ENCODE data around the gene MYL12A.
"Not testable (repeated sequence)": the region's sequence is repeated elsewhere in the genome, so short reads cannot be mapped to it uniquely, and the experiment has no call there.

The MYL12A gene

DNA sequence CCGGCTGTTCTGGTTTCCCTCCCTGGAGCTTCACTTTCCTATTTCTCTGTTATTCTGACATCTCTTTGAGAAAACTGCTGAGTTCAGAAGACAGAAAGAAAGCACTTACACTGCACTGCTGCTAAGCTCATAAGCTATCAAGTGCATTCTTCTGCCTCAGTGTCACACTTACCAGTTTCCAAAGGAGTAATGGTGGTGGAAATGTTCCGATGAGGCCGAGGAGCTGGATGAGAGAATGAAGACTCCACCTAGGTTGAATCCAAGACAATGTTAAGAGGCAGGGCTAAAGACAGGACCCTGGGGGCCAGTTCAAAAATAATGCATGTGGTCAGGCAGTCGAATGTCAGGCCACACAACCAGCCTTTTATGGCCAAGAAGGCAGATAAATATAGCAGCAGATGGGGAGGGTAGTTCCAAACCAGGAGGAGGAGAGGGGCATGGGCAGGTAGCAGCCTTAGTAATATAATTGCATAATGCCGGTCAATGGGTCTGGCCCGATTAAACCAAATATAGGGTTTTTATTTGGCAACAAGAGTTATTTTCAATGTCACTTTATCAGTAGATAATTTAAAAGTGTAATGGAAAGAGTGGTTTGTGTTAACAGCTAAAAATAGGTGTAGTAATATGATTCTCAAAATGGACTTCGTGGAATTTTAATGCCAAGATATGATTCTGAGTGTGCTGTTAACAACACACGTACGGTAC lies 27.8 kb upstream of the MYL12A start, which contains the start of gene MYOM1:
TSS of gene MYOM1 (minus strand) at position 338 of the 705 bp plus-strand sequence. CDS start 4,745 bp downstream, outside the sequence.
- TF ChIP-seq, protein P1, sequence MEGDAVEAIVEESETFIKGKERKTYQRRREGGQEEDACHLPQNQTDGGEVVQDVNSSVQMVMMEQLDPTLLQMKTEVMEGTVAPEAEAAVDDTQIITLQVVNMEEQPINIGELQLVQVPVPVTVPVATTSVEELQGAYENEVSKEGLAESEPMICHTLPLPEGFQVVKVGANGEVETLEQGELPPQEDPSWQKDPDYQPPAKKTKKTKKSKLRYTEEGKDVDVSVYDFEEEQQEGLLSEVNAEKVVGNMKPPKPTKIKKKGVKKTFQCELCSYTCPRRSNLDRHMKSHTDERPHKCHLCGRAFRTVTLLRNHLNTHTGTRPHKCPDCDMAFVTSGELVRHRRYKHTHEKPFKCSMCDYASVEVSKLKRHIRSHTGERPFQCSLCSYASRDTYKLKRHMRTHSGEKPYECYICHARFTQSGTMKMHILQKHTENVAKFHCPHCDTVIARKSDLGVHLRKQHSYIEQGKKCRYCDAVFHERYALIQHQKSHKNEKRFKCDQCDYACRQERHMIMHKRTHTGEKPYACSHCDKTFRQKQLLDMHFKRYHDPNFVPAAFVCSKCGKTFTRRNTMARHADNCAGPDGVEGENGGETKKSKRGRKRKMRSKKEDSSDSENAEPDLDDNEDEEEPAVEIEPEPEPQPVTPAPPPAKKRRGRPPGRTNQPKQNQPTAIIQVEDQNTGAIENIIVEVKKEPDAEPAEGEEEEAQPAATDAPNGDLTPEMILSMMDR (IDR thresholded peaks at IDR 0.05; ENCODE audit: low read depth, low read length): no peak
- no peak for DNase-seq (ENCODE audit: extremely low read depth, low read depth)

DNA sequence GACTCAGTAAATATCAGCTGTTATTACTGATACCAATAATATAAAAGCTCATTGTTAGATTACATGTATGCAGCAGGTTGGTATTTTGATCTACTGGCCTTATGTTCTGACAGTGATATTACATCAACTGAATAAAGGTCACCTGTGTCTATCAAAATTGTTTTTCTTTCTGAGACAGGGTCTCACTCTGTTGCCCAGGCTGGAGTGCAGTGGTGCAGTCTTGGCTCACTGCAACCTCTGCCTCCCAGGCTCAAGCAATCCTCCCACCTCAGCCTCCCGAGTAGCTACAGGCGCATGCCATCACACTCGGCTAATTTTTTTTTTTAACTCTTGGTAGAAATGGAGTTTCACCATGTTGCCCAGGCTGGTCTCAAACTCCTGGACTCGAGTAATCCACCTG lies 26.7 kb upstream of the MYL12A start:
- not testable (repeated sequence) for DNase-seq (ENCODE audit: extremely low read depth, low read depth)

DNA sequence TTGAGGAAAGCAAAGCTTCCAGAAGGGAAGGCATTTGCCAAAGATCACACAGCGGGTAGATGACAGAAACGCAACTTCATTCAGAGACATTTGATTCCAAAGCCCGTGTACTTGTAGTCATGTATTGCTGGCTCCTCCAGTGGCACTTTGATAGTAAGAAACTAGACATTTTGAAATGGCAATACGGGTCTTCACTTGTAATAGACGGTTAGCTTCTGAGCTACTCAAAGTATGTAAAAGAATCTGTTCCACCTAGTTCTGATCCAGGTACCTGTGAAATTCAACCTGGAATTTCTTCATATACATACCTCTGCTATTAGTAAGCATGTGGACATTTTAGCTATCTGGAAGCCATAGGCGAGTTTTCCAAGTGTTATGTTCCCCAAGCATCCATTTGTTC lies 26.1 kb upstream of the MYL12A start:
- no peak for DNase-seq (ENCODE audit: extremely low read depth, low read depth)
- TF ChIP-seq, protein P1 (IDR thresholded peaks at IDR 0.05; ENCODE audit: low read depth, low read length): no peak

DNA sequence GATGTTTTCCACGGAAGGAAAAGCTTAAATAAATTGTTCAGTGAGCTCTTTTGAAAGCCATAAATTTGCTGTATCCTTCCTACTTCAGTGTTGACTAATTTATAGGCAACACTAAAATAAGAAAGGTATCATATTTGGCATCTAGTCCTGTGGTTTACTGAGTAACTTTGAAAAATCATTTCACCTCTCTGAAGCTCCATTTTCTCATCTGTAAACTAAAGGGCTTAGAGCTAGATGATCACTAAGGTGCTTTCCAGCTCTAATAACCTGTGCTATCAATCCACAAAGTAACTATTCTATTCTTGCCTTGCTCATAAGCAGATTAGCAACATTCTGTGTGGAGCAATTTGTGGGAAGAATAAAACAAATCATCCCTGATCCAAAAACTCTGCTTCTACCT lies 24.2 kb upstream of the MYL12A start:
- TF ChIP-seq, protein P1 (IDR thresholded peaks at IDR 0.05; ENCODE audit: low read depth, low read length): no peak

DNA sequence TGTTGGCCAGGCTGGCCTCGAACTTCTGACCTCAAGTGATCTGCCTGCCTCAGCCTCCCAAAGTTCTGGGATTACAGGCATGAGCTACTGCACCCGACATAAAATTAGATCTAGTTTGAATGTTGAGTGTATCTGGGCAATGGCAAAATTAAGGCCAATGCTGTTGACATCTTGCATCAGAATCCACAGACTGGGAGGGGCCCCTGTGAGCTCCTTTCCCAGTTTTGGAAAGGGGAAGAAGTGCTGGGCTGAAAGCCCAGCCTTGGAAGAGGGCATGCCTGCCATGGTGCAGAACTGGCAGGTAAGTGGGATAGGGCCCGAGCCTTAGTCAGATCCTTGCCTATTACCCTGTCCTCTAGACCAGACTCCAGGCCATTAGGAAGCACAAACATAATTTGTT lies 23.4 kb upstream of the MYL12A start:
- DNase-seq (ENCODE audit: extremely low read depth, low read depth): no peak
- TF ChIP-seq, protein P1 (IDR thresholded peaks at IDR 0.05; ENCODE audit: low read depth, low read length): no peak

More for the DNA sequence above, 24.2 kb upstream of the MYL12A start:
- DNase-seq (ENCODE audit: extremely low read depth, low read depth): no peak

DNA sequence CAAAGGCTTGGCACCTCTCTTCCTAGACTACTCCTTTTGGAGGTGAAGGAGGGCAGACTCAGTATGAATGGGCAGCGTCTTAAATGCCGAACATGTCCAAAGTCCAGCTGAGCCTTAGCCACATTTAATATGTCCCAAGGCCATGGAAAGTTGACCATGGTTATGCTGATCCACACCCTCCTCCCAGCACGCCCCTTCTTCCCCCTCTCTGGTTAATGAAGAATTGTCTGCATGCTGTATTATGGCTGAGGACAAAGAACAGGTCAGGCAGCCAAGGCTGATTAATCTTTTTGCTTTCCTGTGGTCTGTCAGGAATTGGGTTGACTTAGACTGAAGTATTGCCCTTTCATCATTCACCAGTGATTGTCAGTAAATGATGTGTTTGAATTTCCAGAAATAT lies 22.0 kb upstream of the MYL12A start:
- DNase-seq (ENCODE audit: extremely low read depth, low read depth): no peak
- TF ChIP-seq, protein P1 (IDR thresholded peaks at IDR 0.05; ENCODE audit: low read depth, low read length): no peak

DNA sequence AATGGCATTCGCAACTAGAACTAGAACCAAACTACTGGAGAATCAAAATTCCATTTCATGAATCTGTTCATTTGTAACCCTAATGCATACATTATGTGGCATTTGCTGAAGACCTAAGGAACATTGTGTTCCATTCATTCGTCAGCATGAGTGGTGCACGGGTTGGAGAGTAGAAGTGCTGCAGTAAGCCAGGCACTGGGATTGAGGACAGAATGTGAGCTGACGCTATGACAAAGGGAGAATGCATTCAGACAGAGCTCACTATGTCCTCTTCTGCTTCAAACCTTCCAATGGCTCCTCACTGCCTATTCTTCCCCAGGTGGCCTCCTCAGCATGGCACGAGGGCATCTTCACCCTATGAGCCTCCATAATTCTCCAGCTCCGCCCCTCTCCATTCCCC lies 21.6 kb upstream of the MYL12A start:
- TF ChIP-seq, protein P1 (IDR thresholded peaks at IDR 0.05; ENCODE audit: low read depth, low read length): no peak
- no peak for DNase-seq (ENCODE audit: extremely low read depth, low read depth)
